HG02870 (cell line): Measurements from ENCODE around the gene KRTAP4-9.
"Not testable (repeated sequence)": the region's sequence is repeated elsewhere in the genome, so short reads cannot be mapped to it uniquely, and the experiment has no call there.

Experiments used
- ATAC-seq: cut with Tn5 transposase; IDR thresholded peaks from one replicate; pipeline ENCODE4 v1.9.1; 2021; ENCODE audit warnings: mild to moderate bottlenecking, moderate library complexity; ENCODE audit not compliant: unreplicated experiment

The KRTAP4-9 gene

DNA sequence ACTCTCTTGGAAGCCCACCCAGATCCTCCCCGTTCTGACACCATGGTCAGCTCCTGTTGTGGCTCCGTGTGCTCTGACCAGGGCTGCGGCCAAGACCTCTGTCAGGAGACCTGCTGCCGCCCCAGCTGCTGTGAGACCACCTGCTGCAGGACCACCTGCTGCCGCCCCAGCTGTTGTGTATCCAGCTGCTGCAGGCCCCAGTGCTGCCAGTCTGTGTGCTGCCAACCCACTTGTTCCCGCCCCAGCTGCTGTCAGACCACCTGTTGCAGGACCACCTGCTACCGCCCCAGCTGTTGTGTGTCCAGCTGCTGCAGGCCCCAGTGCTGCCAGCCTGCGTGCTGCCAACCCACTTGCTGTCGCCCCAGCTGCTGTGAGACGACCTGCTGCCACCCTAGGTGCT is at the start of gene KRTAP4-9:
TSS of gene KRTAP4-9 (plus strand) at position 43 of the 400 bp plus-strand sequence. CDS start at position 43, 0 bp downstream.
- ATAC-seq = not testable (repeated sequence)

DNA sequence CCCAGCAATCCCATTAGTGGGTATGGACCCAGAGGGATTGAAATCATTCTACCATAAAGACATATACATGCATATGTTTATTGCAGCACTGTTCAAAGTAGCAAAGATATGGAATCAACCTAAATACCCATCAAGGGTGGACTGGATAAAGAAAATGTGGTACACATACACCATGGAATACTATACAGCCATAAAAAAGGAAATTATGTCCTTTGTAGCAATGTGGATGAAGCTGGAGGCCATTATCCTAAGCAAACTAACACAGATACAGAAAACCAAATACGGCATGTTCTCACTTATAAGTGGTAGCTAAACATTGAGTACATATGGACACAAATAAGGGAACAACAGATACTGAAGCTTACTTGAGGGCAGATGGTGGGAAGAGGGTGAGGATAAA is 47.6 kb upstream of the KRTAP4-9 start:
- ATAC-seq = no peak

DNA sequence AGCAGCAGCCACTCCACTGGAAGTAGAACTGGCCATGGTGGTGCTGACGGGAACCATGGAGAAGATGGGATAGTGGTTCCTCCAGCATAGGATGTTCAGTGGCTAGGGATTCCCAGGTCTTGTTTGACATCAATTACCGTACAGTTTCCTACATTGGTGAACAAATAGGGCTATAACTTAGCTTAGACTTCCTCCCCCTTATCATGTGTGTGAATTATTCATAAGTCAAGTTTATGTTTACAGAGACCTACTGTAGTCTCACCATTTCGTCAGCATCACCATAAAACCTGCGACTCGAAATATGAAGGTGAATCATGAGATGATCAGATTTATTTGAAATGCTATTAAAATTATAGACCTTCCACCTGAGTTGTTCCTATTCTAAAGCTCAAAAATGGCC is 46.4 kb upstream of the KRTAP4-9 start:
- no peak for ATAC-seq

DNA sequence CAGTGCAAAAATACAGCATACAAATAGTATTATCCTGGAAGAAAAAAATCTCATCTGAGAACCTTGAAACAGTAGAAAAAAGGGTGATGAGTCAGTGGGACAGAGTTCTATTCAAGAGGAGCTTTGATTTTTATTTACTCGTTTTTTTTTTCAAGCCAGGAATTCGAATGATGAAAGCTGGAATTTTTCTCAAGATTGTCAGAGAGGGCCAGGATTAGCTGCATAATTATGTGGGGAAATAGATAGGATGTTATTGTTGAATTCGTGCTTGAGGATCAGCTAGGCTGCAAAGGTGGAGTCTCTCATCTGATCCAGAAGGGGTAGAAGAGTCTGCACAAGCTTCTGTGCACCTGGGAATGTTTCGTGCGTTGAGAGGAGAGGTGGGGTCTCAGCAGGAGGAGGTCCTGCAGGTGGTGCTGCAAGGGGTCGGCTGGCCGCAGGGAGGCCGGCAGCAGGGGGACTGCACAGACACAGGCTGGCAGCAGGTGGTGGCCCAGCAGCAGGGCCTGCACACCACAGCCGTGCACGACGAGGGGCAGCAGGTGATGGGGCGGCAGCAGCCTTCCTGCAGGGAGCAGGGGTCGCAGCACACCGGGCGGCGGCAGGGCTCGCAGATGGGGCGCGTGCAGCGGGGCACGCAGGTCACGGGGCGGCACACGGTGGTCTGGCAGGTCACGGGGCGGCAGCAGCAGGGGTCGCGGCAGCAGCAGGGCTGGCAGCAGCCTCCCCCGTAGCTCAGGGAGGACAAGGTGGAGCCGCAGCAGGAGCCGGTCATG is 45.7 kb upstream of the KRTAP4-9 start:
- ATAC-seq = not testable (repeated sequence)

DNA sequence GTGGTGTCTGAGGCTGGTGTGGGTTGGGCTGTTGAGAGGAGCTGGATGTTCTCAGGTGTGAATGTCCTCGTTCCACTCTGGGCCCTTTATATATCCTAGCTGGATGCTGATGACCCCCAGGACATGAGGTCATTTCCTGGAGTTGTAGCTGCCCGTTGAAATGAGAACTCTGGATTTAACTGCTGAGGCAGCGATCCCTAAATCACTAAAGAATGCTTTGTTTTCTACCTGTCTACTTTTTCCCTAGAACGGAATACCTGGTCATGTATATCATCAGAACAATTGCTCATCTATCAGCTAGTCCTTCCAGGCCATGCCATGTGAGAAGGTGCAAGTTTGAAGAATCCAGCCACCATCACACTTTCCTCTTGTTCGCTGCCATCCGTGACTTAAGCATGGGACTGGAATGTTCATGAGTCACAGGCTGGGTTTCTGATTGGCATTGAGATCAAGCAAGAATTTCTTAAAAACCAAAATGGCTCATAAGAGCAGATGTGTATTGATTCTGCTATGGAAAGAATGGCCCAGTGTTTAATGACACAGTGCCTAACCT is 45.1 kb upstream of the KRTAP4-9 start, which contains the start of gene KRTAP2-3:
TSS of gene KRTAP2-3 (minus strand) at position 63 of the 553 bp plus-strand sequence. CDS start 64 bp downstream, outside the sequence.
- no peak for ATAC-seq

DNA sequence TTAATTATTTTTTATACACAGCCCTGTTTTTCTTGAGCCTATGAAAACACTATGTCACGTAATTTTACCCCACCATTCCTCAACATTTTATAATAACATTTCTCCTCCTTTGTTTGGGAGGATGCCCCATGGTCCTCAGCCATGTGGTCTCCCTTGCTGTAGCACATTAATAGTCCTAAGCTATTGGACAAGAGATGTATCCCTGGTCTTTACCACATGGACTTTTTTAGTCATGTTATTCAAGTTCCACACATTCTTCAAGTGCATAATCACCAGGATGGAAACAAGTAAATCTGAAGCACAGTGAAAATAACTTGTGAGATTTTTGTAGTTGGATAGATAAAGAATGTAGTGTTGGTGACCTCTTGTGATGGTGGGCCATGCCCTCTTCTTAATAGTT is 43.2 kb upstream of the KRTAP4-9 start:
- ATAC-seq = no peak

DNA sequence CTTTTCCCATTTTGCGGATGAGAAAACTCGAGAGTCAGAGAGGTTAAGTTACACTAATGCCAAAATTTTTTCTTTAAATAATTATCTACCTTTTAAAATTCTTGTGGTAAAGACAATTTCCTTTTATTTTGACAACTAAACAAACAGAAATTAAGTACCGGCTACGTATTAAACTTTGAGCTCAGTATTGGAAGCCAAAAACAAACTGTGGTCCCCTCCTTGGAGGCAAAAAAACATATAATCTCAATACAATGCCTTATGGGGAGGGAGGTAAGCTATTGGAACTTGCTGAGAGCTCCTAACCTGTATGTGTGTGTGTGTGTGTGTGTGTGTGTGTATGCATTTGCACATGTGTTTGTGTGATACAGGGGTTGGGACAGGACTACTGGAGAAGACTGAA is 41.7 kb upstream of the KRTAP4-9 start:
- no peak for ATAC-seq

DNA sequence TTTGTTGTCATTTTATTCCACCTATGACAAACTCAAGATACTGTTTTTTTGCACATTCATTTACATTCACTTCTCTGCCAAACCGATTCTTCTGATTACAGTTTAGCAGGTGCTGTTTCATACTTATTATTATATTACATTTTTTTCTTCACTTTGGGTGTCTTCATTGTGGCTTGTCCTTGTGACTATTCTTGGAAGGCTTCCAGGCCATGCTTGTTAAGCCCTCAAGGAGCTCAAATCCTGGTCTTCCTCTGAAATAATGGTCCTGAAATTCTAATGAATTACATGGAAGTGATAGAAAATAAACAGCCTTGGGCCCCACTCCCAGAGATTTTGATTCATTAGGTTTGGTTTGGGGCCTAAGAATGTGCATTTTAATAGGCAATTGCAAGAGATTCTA is 40.9 kb upstream of the KRTAP4-9 start:
- ATAC-seq = no peak

DNA sequence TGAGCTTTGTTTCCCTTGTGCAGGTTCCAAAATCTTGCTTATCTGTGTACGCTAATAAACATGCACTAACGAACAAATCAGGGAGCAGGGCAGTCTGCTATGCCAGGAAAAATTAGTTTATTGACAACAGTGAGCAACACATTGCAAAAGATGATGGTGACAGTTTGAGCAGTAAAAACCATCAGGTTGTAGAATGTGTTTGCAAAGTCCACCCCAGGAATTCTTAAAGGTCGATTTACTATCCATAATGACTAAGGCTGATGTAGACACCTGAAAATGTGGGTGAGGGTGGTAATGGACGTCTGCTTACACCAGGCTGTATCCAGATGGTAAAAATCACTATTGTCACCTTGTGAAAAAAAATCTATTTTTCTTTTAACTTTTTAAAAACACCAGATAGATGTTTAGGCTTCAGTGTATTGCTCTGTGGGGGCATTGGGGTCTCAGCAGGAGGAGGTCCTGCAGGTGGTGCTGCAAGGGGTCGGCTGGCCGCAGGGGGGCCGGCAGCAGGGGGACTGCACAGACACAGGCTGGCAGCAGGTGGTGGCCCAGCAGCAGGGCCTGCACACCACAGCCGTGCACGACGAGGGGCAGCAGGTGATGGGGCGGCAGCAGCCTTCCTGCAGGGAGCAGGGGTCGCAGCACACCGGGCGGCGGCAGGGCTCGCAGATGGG is 40.0 kb upstream of the KRTAP4-9 start:
- not testable (repeated sequence) for ATAC-seq

DNA sequence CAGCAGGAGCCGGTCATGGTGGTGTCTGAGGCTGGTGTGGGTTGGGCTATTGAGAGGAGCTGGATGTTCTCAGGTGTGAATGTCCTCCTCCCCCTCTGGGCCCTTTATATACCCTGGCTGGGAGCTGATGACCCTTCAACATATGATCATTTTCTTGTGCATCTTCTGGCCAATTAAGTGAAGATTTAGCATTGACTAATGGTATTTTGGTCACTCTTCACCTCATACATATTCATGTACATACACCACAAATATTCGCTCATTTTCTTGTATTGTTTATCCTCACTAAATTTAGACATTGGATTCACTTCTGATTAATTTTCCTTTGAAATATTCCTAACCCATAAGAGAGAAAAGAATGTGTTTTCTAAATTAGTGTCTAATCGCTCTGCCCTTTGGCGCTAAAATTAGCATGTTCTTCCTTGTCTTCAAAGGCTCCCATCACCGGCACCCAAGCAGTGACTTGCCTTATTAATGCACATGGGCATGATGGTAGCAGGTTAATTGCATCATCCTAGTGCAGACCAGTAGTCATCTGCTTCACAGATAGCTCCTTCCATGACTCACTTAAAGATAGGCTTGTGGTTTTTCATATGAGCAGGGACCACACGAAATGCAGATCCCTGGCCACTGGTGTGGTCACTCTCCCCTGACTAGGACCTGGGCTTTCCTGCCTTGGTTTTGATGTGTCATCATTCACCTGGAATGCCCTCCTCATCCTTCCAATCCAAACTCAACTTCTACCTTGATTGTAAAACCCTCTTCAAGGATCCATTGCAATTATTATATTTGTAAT is 39.2 kb upstream of the KRTAP4-9 start, which contains the start of gene KRTAP2-4:
TSS of gene KRTAP2-4 (minus strand) at position 51 of the 796 bp plus-strand sequence. CDS start at position 17, 34 bp downstream.
- no peak for ATAC-seq

DNA sequence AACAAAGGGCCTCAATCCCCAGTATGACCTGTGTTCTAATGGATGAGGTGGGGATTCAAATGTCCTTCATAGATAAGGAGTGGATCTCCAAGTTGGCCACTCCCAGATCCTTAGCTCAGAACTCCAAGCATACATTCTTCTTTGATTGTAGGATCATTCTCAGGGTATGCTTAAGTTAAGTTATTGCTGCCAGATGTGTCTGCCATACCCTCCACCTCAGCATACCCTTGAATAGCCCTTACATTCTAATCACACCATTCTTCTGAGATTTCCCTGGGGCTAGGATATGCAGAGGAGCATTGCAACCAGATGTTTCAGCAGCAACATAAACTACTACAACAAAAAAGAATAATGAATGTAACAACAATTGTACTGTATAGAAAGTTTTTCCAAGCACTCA is 37.9 kb upstream of the KRTAP4-9 start:
- ATAC-seq = no peak

DNA sequence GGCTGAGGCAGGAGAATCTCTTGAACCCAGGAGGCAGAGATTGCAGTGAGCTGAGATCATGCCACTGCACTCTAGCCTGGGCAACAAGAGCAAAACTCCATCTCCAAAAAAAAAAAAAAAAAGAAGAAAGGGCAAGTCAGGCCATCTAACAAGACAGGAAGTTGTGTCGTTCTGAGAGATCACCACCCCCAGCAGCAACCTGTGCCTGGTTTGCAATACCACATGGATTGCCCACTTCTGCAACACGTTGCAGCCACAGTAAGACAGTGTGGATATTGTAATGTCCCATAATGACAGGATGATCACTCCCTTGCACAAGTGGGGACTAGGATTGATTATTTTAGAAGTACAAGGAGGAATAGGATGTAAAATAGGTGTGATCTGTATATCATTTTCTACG is 36.2 kb upstream of the KRTAP4-9 start:
- no peak for ATAC-seq

DNA sequence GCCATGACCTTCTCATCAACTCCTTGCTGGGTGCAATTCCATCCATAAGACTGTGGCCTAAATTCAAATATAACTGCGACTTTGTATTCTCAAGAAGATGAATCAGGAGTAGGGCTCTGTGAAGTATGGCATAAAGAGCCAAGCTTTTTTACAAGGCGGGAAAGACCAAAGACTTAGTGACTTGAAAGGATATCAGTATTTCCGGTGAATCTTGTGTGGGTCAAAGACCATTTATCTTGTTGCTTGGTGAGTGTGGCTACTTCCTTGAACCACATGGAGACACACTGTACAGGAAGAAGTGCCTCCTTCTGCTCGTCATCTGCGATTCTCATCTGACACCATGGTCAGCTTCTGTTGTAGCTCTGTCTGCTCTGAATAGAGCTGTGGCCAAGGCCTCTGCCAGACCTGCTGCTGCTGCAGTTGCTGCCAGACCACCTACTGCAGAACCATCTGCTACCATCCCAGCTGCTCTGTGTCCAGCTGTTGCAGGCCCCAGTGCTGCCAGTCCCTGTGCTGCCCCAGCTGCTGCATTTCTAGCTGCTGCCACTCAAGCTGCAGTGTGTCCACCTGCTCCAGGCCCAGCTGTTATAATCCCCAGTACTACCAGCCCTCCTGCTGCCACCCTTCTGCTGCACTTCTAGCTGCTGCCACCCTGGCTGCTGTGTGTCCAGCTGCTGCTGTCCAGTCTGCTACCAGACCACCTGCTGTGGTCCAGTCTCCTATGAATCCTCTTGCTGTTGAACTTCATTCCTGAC is 33.4 kb upstream of the KRTAP4-9 start:
- ATAC-seq = no peak

DNA sequence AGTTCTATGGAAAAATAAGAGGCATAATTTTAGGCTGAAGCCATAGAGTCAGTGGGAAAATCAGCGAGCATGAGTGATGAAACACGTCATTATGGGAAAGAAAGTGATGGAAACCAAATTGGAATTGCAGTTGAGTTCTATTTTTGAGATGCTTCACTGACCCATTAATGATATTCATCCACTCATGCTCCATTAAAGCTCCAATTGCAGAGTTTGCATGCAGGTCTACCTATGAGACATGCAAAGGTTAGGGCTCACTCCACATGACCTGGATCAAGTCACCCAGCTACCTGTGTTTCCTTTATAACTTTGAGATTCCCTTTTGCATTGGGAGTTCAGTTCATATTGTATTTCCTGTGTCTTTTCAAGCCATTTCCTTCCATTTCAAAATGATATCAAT is 31.5 kb upstream of the KRTAP4-9 start:
- no peak for ATAC-seq

DNA sequence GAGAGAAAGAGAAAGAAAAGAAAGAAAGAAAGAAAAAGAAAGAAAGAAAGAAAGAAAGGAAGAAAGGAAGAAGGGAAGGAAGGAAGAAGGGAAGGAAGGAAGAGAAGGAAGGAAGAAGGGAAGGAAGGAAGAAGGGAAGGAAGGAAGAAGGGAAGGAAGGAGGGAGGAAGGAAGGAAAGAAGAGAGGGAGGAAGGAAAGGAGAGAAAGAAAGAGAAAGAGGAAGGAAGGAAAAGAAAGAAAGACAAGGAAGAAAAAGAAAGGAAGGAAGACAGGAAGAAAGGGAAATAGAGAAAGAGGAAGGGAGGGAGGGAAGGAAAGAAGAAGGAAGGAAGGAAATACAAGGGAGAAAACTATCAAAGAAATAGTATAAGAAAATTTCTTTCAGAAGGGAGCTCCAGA is 28.4 kb upstream of the KRTAP4-9 start:
- ATAC-seq = no peak

DNA sequence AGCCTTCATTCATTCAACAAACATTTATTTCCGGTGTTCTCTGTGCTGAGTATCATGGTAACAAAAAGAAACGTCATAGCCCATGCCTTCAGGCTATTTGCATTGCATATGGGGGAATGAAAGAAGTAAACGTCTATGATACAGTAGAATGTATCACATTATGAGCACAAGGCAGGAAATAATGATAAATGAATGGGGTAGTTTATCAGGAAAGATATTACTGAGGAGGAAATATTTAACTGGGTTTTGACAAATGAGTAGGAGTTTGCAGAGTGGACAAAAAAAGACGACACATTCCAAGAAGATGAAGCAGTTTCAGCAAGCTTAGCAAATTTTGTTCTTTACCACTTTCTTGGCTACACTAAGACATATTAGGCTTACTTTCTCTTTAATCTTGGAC is 22.6 kb upstream of the KRTAP4-9 start:
- ATAC-seq = no peak

DNA sequence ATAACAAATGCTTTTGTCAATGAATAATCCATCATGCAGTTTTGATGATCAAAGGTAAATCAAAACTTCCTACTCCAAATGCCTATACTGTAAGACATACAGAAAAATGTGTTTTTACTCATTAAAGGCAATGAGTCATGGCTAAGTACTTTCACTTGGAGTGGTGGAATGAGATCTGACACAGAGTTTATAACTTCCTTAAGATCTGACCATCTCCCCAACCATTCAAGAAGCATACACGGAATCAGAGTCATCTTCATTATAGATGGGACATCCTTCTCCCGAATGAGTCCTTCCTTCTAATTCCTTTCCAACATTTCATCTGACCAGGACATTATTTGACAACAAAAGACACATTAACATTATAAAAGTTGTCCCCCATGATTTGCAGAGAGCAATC is 21.8 kb upstream of the KRTAP4-9 start:
- ATAC-seq = not testable (repeated sequence)

DNA sequence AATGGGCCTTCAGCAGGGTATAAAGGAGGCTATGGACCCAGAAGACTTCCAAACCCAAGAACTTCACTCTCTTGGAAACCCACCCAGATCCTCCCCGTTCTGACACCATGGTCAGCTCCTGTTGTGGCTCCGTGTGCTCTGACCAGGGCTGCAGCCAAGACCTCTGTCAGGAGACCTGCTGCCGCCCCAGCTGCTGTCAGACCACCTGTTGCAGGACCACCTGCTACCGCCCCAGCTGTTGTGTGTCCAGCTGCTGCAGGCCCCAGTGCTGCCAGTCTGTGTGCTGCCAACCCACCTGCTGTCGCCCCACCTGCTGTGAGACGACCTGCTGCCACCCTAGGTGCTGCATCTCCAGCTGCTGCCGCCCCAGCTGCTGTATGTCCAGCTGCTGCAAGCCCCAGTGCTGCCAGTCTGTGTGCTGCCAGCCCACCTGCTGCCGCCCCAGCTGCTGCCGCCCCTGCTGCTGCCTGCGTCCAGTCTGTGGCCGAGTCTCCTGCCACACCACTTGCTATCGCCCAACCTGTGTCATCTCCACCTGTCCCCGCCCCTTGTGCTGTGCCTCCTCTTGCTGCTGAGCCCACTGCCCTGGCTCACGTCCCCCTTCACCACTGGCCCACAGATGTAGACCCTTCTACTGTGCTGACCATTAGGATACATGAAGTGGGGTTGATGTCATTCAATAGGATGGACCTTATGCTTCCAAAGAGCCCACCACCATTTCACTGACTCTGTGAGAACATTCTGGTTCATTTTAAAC is 20.9 kb upstream of the KRTAP4-9 start, which contains the start of gene KRTAP4-7:
TSS of gene KRTAP4-7 (plus strand) at position 51 of the 757 bp plus-strand sequence. CDS start at position 108, 57 bp downstream.
- ATAC-seq = not testable (repeated sequence)

DNA sequence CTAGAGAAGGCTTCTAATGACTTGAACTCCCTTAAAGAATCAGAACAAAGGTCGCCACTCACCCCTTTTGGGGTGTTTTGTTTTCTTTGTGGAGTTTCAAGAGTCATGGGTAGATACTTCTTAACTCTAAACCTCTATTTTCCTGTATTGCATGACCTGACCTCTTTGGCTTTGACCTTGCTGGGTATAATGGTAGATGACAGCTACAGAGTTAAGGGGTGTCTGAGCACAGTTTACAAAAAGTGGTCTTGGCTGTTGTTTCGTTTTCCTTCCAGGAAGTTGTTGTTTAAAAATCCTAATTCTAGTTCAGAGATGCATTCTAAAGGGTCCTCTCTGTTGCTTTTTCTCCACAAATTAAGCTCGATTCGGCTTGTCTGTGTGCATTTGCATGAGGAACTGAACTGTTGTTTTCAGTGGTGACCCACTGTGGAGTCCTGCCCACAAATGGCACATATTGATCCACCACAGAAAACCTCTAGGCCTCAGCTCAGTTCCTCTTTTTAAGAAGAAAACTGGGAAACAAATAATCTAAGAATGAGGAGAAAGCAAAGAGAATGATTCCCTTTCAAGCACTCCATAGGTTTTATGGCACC is 16.3 kb upstream of the KRTAP4-9 start:
- ATAC-seq = not testable (repeated sequence)
